Fibroblast of mammary gland (primary cell): ENCODE data around the gene GRM5.
A peak's percentile ranks its signal among the peaks of the same experiment; 100 is the strongest.

Experiments
- DNase-seq: peaks from one replicate; pipeline ENCODE4 v3.0.0-alpha.2; 2010; ENCODE audit warnings: low read depth
- H3K4me3 ChIP-seq: 2 replicates; pipeline ENCODE4 v1.5.1; 2011; ENCODE audit warnings: low read depth, mild to moderate bottlenecking, low read length, moderate library complexity; ENCODE audit not compliant: control insufficient read depth
- TF ChIP-seq, protein P1 (sequence below): conservative IDR thresholded peaks from 2 replicates; pipeline ENCODE4 v1.5.1; 2011; ENCODE audit warnings: low read depth, low read length, inconsistent platforms; ENCODE audit not compliant: control insufficient read depth, insufficient read depth

The GRM5 gene

DNA sequence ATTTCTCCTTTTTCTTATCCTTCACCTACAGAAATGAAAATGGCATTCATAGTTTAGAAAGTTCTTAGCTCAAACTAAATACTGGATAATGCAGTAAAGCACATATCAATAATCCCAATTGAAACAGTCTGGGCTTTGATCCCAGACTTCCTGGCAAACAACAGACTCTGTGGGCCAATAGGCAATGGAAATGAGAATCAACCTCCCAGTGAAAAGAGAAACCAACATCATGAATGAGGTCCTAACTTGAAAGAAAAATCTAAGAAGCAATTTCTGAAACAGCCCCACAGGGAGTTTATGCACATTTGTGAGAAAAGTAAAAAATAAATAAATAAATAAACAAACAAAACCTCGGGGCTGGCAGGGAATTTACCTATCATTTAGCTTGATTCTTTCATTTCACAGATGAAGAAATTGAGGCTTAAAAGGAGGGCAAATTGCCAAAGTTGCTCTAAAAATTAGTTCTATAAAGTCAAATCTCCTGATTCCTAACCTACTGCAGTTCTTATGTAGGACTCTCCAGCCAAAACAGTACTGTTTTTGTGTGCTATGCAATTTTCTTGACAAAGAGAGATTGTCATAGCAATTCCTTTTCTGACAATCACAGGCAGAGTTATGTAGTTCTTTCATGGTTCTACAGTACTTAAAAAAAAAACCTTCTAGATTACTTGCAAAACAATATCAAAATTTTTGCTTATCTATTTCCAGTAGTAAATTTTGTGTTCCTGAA, 265.8 kb downstream of the GRM5 start:
- TF ChIP-seq, protein P1, sequence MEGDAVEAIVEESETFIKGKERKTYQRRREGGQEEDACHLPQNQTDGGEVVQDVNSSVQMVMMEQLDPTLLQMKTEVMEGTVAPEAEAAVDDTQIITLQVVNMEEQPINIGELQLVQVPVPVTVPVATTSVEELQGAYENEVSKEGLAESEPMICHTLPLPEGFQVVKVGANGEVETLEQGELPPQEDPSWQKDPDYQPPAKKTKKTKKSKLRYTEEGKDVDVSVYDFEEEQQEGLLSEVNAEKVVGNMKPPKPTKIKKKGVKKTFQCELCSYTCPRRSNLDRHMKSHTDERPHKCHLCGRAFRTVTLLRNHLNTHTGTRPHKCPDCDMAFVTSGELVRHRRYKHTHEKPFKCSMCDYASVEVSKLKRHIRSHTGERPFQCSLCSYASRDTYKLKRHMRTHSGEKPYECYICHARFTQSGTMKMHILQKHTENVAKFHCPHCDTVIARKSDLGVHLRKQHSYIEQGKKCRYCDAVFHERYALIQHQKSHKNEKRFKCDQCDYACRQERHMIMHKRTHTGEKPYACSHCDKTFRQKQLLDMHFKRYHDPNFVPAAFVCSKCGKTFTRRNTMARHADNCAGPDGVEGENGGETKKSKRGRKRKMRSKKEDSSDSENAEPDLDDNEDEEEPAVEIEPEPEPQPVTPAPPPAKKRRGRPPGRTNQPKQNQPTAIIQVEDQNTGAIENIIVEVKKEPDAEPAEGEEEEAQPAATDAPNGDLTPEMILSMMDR: no peak
- H3K4me3 ChIP-seq: no peak overlapping the region
- DNase-seq: peak; percentile 24

DNA sequence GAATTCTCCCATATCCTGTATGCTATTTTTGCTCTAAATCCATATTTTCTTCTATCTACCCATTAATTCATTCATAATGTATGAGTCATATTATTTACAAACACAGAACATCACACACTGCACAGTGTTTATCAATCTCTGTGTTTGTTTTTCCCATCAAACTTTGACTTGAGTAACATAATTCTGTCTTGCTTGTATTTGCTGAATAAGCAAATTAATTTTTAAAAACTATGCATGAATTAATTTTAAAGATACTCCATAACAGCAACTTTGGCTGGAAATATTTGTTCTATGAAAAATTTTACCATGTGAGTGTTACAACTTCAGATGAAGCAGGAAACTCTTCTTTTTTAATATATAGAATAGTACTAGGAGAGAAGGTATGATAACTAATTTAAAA, 275.6 kb downstream of the GRM5 start:
- no peak for DNase-seq
- TF ChIP-seq, protein P1: no peak
- H3K4me3 ChIP-seq: no peak overlapping the region

- no peak overlapping the region for H3K4me3 ChIP-seq
- DNase-seq: peak; percentile 98
- TF ChIP-seq, protein P1: no peak
Observed at GRCh38 chr11:88779577-88779976, 286.2 kb downstream of the GRM5 start.

GRCh38 chr11:88770475-88771079, 295.2 kb downstream of the GRM5 start:
- no peak overlapping the region for H3K4me3 ChIP-seq
- TF ChIP-seq, protein P1: no peak
- no peak for DNase-seq

DNA sequence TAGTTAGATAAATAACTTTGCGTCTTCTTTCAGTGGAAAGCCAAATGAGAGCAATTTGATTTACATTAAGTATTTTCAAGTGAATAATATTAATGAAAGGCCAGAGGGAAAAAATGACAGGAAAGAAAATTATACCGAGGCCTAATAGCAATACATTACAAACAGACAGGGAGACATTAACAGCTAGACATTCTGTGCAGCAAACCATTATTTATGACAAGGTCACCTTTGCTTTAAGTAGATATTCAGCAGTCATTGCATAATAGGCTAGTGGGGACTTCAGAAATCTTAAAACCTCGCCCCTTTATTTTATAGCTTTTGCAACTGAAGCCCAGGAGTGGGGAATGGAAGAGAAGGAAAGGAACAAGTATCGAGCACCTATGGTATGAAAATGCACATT, 321.6 kb downstream of the GRM5 start:
- no peak overlapping the region for H3K4me3 ChIP-seq
- no peak for DNase-seq
- TF ChIP-seq, protein P1: no peak

DNA sequence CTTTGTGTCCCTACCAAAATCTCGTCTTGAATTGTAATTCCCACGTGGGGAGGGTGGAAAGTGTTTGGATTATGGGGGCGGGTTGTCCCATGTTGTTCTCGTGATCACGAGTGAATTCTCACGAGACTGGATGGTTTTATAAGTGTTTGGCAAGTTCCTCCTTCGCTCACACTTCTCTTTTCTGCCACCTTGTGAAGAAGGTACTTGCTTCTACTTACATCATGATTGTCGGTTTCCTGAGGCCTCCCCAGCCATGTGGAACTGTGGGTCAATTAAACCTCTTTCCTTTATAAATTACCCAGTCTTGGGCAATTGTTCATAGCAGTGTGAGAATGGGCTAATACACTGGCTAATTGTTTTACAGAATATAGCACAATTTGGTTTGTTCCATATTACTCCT, 326.3 kb downstream of the GRM5 start:
- TF ChIP-seq, protein P1: no peak
- no peak overlapping the region for H3K4me3 ChIP-seq
- no peak for DNase-seq
